Motor neuron (in vitro differentiated cells): Measurements from ENCODE around the gene ACACB. TPM values are rescaled to one million over a fixed set of nuclear protein-coding genes. Genes with fewer than 3 reads are reported as not detected.
A peak's percentile ranks its signal among the peaks of the same experiment; 100 is the strongest.

Experiments used
- ATAC-seq, 8 experiments: fragments of 200-7000 bp; cut with Tn5 transposase; replicated peaks in 6 of 8; 2 replicates each; pipeline ENCODE4 v1.8.0; 2021; ENCODE audit warnings: mild to moderate bottlenecking in 8 of 8, moderate library complexity in 8 of 8
- H3K27ac ChIP-seq, 2 donors: fragments of 250-450 bp; sonication (Bioruptor Pico); 2 replicates each; pipeline ENCODE4 v1.9.0; 2021; ENCODE audit warnings: antibody characterized with exemption in 2 of 2, mild to moderate bottlenecking in 2 of 2, moderate library complexity in 1 of 2
- H3K4me1 ChIP-seq, 2 donors: fragments of 250-450 bp; sonication (Bioruptor Pico); replicated peaks in 1 of 2; 2 replicates each; pipeline ENCODE4 v1.6.1; 2021; ENCODE audit warnings: antibody characterized with exemption in 2 of 2, mild to moderate bottlenecking in 2 of 2, moderate library complexity in 1 of 2
- H3K4me3 ChIP-seq, 5 donors: fragments of 250-450 bp; sonication (Bioruptor Pico); 2 replicates each; pipeline ENCODE4 v1.9.0; 2021; ENCODE audit warnings: antibody characterized with exemption in 5 of 5, mild to moderate bottlenecking in 5 of 5, moderate library complexity in 4 of 5
- WGBS, 10 experiments: fragments of 450-650 bp; shearing (Covaris generic); methylation state at CpG; one replicate each; pipeline ENCODE4 v1.0.0; 2022; 5-methylcytosine and 5-hydroxymethylcytosine counted together
- in situ Hi-C, 9 experiments: fragments of 400-800 bp; cut with MboI; loops; one replicate each; pipeline ENCODE4 v1.15.0; 2021; ENCODE audit warnings: low sequenced_read_pairs in 9 of 9, low pct_unique_long_range_greater_than_20kb in 2 of 9; ENCODE audit not compliant: unreplicated experiment in 9 of 9
- total RNA-seq, 8 experiments: library from RNA; unstranded; fragments of 300-600 nt; gene quantifications; 2 replicates each; pipeline versions ENCODE4 v1.2.3 to v1.2.4, GENCODE V29; 2022

ACACB gene
- total RNA-seq, 8 experiments from 2014 or later = 1.9 to 8.0 (median 4.2) TPM

DNA sequence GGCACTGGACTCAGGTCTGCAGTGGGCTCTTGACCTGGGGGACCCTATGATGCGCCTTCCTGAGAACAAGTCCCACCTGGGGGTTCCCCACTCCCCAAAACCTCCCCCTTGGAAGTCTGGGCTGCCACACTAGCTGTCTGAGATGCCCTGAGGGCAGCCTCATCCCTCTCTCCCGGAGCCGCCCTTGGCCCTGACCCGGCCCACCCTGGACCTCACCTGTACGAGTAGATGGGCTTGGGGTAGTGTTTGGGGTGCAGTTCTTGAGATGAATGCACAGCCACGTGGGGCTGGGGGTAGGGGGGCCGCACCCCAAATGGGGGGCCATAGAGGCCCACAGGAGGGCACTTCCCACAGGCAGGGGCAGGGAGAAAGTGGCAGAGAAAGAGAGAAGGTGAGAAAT, 170.8 kb downstream of the ACACB start:
- Histone ChIP-seq H3K4me1 (peaks cover 11 to 15% of the 10 kb centered on the region in 2 donors), H3K27ac (no peak overlapping the region), H3K4me3 (no peak overlapping the region)
- ATAC-seq = no peak
- WGBS, 10 experiments = 62 to 89% methylated on average over 1 to 3 of the region's 7 CpGs; no CpG with 5 or more reads in 8 of the 10 experiments
- in situ Hi-C loops = no loop called here

DNA sequence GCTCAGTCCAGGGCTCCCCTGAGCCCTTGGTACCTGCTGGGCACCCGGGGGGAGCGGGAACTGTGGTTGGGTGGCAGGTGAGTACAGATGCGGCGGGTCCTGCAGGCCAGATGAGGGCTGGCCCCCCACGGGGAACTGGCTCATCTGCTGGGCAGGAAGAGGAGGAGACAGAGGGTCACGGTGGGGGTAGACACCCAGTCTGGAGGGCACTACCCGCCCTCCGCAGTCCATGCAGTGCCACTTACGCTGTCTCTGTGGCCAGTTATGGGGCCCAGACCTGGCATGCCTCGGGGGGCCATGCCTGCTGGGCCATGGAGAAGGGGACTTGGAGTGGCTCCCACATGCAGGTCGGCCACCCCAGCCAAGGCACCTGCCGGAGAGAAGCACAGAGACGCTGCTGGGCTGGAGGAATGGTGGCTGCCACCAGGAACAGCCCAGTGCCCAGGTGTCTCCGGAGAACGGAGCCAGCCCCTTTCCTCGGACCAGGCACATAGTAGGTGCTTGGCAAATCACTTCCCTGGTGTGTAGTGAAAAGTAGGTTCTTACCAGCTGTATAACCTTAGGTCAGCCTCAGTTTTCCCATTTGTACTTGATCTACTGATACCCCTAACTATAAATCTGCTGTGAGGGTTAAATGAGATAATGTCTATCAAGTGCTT, 171.6 kb downstream of the ACACB start:
- 17 to 100% (median 90%) methylated on average over 2 to 5 of the region's 16 CpGs; no CpG with 5 or more reads in 6 of the 10 experiments for WGBS, 10 experiments
- H3K27ac ChIP-seq = no peak overlapping the region
- no peak for ATAC-seq
- in situ Hi-C loops = no loop called here
- H3K4me3 ChIP-seq = no peak overlapping the region
- H3K4me1 ChIP-seq = peaks cover 11 to 16% of the 10 kb centered on the region in 2 donors

DNA sequence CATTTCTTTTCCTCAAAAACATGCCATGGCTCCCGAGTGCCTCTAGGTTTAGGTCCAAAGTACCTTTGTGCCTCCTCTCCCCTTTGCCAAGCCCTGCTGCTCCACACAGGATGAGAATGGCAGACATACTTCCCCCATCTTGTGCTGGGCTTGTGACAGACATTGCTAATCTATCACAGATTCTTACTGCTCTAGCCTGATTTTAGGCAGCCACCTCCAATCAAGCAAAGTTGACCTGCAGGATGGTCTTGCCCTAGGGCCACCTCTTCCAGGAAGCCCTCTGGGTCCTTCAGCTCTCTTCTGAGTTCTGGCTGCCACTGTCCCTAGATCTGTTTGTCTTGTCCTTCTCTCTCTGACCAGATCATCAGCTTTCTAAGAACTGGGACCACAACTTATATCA, 172.2 kb downstream of the ACACB start:
- WGBS, 10 experiments = 17 to 100% (median 80%) methylated on average over 1 of the region's 1 CpG; no CpG with 5 or more reads in 5 of the 10 experiments
- Histone ChIP-seq H3K4me3 (no peak overlapping the region), H3K27ac (no peak overlapping the region), H3K4me1 (peaks cover 11 to 16% of the 10 kb centered on the region in 2 donors)
- no peak for ATAC-seq
- in situ Hi-C loops = no loop called here

DNA sequence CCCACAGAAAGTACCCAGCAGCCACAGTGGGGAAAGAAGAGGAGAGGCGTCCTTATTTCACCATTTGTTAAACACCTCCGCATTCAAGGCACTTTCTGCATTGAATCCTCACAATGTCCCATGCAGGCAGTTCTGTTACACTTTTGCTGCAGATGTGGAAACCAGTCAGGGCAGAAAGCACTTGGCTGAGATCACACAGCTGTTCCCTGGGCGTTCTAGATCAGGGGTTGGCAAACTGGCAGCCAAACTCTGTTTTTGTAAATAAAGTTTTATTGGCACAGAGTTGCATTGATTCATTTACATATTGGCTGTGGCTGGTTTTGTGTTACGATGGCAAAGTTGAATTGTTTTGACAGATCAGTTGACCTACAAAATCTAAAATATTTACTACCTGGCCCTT, 172.6 kb downstream of the ACACB start:
- WGBS, 10 experiments = 37 to 100% (median 93%) methylated on average over 1 to 4 of the region's 4 CpGs
- H3K27ac ChIP-seq = no peak overlapping the region
- no peak overlapping the region for H3K4me3 ChIP-seq
- no peak for ATAC-seq
- peaks cover 11 to 16% of the 10 kb centered on the region in 2 donors for H3K4me1 ChIP-seq
- in situ Hi-C loops = no loop called here

DNA sequence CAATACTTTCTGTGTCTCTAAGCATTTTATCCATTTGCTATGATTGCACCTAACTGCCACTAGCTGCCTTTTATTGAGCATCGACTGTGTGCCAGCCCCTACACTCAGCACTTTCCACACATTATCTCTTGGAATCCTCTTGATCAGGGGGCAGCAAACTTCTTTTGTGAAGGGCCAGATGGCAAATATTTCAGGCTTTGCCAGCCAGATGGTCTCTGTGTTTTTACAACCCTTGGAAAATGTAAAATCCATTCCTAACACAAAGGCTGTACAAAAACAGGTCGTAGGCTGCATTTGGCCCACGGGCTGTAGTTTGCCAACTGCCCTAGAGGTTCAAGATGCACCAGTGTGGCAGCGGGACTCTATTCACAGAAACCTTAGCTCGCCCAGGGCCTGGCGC, 173.2 kb downstream of the ACACB start:
- 0 to 100% (median 88%) methylated on average over 1 to 6 of the region's 6 CpGs for WGBS, 10 experiments
- H3K27ac ChIP-seq = no peak overlapping the region
- H3K4me1 ChIP-seq = peaks cover 11 to 16% of the 10 kb centered on the region in 2 donors
- in situ Hi-C loops = no loop called here
- ATAC-seq = no peak
- no peak overlapping the region for H3K4me3 ChIP-seq

DNA sequence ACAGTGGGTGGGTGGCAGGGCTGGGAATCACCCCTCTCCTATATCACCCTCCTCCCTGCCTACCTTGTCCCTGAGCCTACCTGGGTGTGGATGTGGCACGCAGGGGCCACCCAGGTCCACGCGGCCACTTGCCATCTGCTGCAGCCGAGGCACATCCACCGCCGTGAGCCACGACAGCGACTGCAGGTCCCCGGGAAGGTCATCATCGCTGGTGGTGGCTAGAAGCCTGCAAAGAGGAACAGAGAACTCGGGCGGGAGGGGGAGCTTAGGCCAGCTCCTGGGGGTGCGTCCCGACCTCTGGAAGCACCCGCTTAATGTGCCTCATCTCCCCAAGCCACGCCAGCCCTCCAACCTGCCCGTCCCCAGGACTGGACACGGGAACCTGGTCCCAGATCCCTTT, 173.7 kb downstream of the ACACB start:
- WGBS, 10 experiments = 97 to 100% methylated on average over 2 to 6 of the region's 18 CpGs; no CpG with 5 or more reads in 8 of the 10 experiments
- Histone ChIP-seq H3K4me1 (peaks cover 11 to 16% of the 10 kb centered on the region in 2 donors), H3K4me3 (no peak overlapping the region), H3K27ac (no peak overlapping the region)
- in situ Hi-C loops = no loop called here
- no peak for ATAC-seq

DNA sequence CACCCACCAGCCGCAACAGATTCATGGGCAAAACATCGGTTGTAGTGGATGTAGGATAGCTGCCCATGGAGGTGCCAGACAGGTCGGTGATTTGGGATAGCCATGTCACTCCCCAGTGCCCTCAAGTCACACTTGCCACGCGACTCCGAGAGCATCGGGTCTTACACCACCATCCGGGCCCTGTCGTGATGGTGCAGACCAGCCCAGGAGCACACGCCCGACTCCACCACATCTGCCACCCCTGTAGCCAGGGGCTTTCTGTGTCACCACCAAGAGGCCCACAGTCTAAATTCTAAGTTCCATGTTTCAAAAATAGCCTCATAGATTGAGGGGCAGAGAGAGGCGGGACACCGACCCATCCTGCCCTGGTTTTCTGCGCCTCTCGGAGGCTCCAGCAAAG, 174.7 kb downstream of the ACACB start:
- peak overlapping the region in 2 of 5 donors; percentile 6 to 18 for H3K4me3 ChIP-seq
- WGBS, 10 experiments = 12 to 73% (median 55%) methylated on average over 3 to 10 of the region's 15 CpGs; no CpG with 5 or more reads in 6 of the 10 experiments
- peaks cover 11 to 16% of the 10 kb centered on the region in 2 donors for H3K4me1 ChIP-seq
- in situ Hi-C loops = no loop called here
- peak in 3 of 8 experiments; percentile 30 to 42 (median 37) for ATAC-seq
- H3K27ac ChIP-seq = peak overlapping the region; percentile 63 to 65

DNA sequence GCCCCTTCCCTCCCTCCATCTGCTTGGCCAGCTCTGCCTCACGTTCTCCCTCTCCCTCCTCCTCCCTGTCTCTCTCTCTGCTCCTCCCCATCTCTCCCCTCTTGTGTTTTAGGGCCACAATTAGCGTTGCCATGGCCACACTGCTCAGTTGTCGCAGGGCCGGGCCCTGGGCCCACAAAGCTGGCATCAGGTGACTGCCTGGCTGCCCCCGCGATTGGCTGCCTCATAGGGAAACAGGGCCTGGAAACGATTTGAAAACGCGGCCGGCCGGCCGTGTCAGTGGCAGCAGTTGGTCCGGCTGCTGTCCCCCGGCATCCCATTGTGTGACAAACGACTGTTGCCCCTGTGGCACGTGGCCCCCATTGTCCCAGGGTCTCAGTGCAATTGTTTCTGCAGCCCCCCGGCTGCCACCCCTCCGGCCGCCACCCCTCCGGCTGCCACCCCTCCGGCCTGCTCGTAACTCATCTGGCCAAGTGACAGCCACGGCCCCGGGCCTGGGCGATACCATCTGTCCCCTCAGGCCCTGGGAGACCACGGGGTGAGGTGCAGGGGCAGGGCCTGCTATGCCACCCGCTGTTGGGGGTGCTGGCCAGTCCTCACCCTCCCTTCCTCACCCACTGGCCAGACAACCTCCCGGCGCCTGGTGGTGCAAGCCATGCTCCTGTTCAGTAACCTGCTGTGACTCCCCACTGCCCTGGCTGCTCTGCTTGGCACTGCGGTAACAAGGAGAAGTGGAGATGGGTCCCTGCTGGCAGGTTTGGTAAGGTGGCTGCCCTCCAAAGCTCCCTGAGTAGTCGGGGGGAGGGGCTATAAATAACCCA, 175.3 kb downstream of the ACACB start:
- WGBS, 10 experiments = 0 to 20% (median 6%) methylated on average over 1 to 18 of the region's 31 CpGs; no CpG with 5 or more reads in 4 of the 10 experiments
- Histone ChIP-seq H3K27ac (peak overlapping the region; percentile 63 to 65), H3K4me1 (peaks cover 11 to 16% of the 10 kb centered on the region in 2 donors), H3K4me3 (peak overlapping the region in 2 of 5 donors; percentile 8 to 18)
- in situ Hi-C loops = no loop called here
- peak; percentile 91 to 97 (median 94) for ATAC-seq

DNA sequence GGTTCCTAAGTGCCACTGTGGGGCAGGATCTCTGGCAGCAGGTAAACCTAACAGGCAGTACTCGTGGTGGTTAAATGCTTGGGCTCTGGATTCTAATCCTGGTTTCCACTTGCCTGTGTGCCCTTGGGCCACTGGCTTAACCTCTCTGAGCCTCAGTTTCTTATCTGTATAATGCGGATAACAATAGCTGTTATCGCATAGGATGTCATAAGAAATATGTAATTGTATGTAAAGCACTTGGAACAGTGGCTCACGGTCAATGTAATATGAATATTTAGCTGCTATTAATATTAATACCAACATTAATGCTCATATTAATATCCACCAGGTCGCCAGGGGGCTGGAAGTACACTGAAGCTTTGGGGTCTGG, 175.9 kb downstream of the ACACB start:
- no peak for ATAC-seq
- WGBS, 10 experiments = 30 to 100% (median 90%) methylated on average over 1 to 5 of the region's 5 CpGs; no CpG with 5 or more reads in 2 of the 10 experiments
- Histone ChIP-seq H3K27ac (no peak overlapping the region), H3K4me1 (peaks cover 11 to 16% of the 10 kb centered on the region in 2 donors), H3K4me3 (no peak overlapping the region)
- in situ Hi-C loops = no loop called here

DNA sequence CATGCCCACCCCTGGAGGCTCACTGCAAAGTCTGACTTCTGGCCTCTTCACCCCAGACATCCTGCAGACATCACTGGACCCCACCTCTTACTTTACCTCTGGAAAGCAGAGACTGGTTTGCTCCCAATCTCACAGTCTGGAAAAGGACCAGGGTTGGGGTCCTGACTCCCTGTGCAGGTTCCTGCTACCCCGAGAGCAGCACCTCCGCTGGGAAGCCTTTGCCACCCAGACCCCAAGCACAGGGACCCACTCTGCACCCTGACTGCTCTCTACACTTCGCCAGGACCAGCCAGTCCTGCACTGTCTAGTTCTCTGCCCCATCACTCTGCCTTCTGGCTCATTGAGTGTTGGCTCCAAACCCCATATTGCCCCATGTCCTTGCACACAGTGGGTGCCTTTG, 176.7 kb downstream of the ACACB start:
- no peak overlapping the region for H3K4me3 ChIP-seq
- H3K27ac ChIP-seq = no peak overlapping the region
- in situ Hi-C loops = no loop called here
- ATAC-seq = no peak
- WGBS, 10 experiments = 0 to 100% (median 56%) methylated on average over 1 to 2 of the region's 3 CpGs; no CpG with 5 or more reads in 6 of the 10 experiments
- peaks cover 11 to 16% of the 10 kb centered on the region in 2 donors for H3K4me1 ChIP-seq

DNA sequence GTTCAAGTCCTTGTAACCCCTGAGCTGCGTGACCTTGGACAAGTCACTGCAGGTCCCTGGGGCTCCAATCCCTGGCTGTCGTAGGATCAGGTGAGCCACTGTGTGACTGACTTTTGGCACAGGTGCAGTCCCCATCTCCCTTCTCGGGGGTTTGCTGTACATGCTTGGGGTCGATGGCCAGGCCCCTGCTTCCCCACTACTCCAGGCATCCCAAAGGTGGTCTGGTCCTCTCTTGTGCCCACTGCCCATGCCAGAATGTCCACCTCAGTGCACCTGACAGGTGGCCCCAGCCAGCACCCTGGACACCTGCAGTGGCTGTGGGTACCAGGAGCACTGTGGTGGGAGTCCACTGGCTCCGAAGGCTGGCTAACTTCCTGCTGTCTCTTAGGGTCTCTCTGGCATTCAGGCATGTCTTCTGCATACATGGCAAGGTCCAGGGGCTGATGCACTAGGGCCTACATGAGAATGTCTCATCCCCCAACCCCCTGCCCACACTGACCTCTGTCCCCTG, 178.0 kb downstream of the ACACB start:
- H3K27ac ChIP-seq = no peak overlapping the region
- in situ Hi-C loops = no loop called here
- WGBS, 10 experiments = 0 to 100% (median 78%) methylated on average over 1 to 3 of the region's 5 CpGs; no CpG with 5 or more reads in 6 of the 10 experiments
- H3K4me3 ChIP-seq = no peak overlapping the region
- peaks cover 11 to 16% of the 10 kb centered on the region in 2 donors for H3K4me1 ChIP-seq
- no peak for ATAC-seq

DNA sequence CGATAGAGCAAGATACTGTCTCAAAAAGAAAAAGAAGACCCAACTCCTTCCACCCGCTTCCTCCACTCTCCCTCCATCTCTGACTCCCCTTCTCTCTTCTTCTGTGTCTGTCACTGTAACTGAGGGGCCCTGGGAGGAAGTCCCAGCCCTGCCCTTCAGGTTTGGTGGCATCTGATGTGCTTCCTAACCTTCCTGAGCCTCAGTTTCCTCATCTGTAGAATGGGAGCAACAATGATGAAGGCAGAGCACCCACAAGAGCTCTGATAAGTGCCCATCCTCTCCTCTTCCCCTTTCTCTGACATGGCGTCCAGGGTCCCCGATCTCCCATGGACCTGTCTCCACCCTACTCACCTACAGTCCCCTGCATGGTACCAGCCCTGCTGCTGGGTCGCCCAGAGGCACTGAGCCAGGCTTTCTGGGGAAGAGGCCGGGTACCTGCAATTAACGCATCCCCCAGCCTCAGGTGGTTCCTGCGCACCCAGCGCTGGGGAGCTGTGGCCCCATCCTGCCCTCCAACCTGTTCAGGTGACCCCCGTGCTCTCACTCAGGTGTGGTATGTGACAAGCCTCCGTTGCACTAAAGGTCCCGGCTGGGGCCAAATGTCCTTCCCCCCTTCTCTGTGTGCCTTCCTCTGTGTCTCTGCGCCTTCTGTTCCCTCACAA, 179.5 kb downstream of the ACACB start:
- Histone ChIP-seq H3K27ac (no peak overlapping the region), H3K4me3 (no peak overlapping the region), H3K4me1 (peaks cover 8 to 10% of the 10 kb centered on the region in 2 donors)
- WGBS, 10 experiments = 0 to 100% (median 80%) methylated on average over 1 to 8 of the region's 13 CpGs; no CpG with 5 or more reads in 5 of the 10 experiments
- in situ Hi-C loops = no loop called here
- no peak for ATAC-seq

DNA sequence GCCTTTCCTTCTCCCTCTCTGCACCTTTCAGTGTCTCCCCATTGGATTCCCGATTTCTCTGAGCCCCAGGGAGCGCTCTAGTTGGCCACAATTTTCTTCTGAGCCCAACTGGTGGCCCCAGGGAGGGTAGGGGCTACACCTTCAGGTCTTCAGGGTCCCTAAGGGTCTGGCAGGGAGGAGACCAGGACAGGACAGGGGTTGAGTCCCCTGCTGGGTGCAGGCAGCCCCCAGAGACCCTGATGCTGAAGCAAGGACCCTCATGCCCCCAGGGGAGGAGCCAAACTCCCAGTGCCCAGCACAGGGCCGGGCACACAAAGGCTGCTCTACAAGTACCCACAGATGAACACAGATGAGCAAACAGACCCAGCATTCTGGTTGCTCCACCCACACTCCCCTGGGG, 180.0 kb downstream of the ACACB start:
- Histone ChIP-seq H3K27ac (no peak overlapping the region), H3K4me1 (peaks cover 4 to 6% of the 10 kb centered on the region in 2 donors), H3K4me3 (no peak overlapping the region)
- no peak for ATAC-seq
- WGBS, 10 experiments = 20 to 40% methylated on average over 1 of the region's 3 CpGs; no CpG with 5 or more reads in 8 of the 10 experiments
- in situ Hi-C loops = no loop called here
